K562 treated with DMSO at 1 percent for 4 hours (cell line): ENCODE measurements around the gene EIF4A3. TPM values are rescaled to one million over a fixed set of nuclear protein-coding genes. Genes with fewer than 3 reads are reported as not detected.

ENCODE experiments used
- total RNA-seq: library from RNA; unstranded; fragments of 300-600 nt; gene quantifications from 2 replicates; pipeline ENCODE4 v1.2.3, GENCODE V29; 2022; ENCODE audit not compliant: insufficient read depth

The EIF4A3 gene
- total RNA-seq = 122 and 124 TPM in 2 replicates

DNA sequence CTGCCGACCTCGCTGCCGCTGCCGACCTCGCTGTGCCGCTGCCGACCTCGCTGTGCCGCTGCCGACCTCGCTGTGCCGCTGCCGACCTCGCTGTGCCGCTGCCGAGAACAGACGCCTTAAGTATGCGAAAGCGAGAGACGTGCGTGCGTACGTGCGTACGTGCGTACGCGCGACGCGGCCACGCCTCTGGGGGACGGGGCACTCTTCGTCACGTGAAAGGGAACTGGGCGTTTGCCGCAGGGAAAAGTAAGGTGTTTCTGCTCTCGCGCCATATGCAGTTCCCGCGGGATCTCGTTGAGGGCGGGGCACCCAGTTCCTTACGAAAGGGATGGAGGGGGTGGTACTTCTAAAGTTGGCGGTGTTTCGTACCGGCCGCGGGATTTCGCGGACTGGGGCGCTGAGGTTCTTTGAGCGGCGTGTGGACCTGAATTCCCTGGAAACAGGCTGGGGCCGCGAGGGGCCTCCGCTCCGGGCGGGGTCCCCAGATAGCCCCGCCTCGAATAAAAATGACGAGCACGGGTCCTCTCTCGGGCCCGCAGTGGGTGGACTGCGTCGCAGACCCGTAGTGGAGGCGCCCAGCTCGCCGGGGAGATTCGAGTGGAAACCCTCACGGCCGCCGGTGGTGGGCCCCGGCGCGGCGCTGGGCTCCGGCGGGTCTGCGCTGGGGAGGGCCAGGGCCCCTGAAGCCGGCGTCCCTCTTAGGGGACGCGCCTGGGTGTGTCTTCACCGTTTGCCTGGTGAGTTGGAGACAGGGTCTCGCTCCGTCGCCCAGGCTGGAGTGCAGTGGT is at the start of gene EIF4A3:
EIF4A3 (minus strand) TSS at position 94 of the 788 bp plus-strand sequence. CDS start 167 bp downstream, outside the sequence.

DNA sequence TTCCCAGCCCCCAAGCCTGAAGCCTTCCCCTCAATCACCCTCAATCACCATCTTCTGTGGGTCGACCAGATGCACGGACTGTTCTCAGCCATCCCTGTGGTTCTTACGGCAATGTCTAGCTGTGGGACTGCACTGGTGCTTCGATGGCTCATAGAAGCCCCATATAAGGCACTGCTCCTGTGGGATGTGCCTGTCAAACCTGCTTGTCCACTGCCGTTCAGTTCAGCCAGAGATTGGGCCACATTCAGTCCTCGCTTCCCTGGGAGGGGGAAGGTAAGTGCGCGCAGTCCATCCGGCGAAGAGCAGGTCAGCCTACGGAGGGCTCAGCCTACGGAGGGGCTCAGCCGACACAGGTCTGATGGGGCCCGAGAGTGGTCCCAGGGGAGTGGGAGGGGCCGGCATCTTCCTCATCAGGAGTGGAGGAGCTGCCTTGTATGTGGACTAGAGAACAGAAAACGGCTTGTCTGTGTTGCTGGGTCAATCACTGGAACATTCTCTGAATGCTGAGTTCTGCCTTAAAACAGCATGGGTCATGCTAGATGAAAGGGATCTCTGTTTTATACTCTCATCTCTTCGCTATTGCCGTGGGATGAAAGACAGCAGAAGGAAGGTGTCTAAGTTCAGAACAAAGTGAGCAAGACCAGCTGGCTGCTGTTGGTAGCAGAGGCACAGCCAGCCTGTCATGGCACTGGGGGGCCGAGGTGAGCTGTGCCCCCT is 23.0 kb upstream of the EIF4A3 start, which contains the start of gene CARD14:
CARD14 (plus strand) TSS at position 247 of the 717 bp plus-strand sequence. CDS start 11,409 bp downstream, outside the sequence.

DNA sequence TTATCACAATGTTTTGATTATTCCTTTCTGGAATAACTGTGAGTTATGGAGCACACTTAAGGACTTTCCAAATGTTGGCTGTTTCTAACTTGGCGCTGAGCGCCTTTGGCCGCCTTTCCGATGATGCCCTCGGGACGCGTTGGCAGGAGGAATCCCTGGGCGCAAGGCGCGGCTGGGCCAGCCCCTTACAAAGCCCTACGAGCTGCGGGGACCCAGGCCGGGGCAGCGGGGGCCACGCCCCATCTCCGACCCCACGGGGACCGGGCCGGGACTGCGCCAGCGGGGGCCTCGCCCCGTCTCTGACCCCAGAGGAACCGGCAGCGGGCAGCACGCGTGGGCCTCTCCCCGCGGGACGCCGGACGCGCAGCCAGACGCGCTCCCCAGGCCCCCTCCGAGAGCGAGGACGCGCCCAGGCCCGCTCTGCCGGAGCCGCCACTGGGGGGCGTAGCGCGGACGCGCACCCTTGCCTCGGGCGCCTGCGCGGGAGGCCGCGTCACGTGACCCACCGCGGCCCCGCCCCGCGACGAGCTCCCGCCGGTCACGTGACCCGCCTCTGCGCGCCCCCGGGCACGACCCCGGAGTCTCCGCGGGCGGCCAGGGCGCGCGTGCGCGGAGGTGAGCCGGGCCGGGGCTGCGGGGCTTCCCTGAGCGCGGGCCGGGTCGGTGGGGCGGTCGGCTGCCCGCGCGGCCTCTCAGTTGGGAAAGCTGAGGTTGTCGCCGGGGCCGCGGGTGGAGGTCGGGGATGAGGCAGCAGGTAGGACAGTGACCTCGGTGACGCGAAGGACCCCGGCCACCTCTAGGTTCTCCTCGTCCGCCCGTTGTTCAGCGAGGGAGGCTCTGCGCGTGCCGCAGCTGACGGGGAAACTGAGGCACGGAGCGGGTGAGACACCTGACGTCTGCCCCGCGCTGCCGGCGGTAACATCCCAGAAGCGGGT is 45.6 kb downstream of the EIF4A3 start, which contains the start of gene GAA:
GAA (plus strand) TSS at position 571 of the 935 bp plus-strand sequence. CDS start 3,006 bp downstream, outside the sequence.

Other genes starting within 250 kb of the EIF4A3 start
- gene TBC1D16, start 111.3 kb downstream of the EIF4A3 start, total RNA-seq = 1.9 TPM in 1 of 2 replicates, not detected in the other
- not detected in 2 replicates for gene CCDC40, start 110.5 kb downstream of the EIF4A3 start, total RNA-seq
- 5.7 and 6.5 TPM in 2 replicates for gene GAA, start 45.5 kb downstream of the EIF4A3 start, total RNA-seq
- 0.18 TPM in 1 of 2 replicates, not detected in the other for gene CARD14, start 22.9 kb upstream of the EIF4A3 start, total RNA-seq
- 13.0 and 23.7 TPM in 2 replicates for gene SGSH, start 73.2 kb upstream of the EIF4A3 start, total RNA-seq
- 9.4 and 17.1 TPM in 2 replicates for gene SLC26A11, start 73.3 kb upstream of the EIF4A3 start, total RNA-seq
- gene RNF213, start 113.7 kb upstream of the EIF4A3 start, total RNA-seq = 49.5 and 85.2 TPM in 2 replicates